LNCaP clone FGC (cell line): Measurements from ENCODE around the gene CERKL.

Experiments used
- DNase-seq: peaks from one replicate; pipeline ENCODE4 v3.0.0-alpha.2; 2011; ENCODE audit warnings: low read depth
- H3K4me3 ChIP-seq: 2 replicates; pipeline ENCODE4 v1.5.1; 2011; ENCODE audit warnings: mild to moderate bottlenecking, low read depth, low read length, control low read depth
- TF ChIP-seq, protein P1 (sequence below): IDR thresholded peaks from 2 replicates; pipeline ENCODE4 v1.5.1; 2012; ENCODE audit warnings: mild to moderate bottlenecking; ENCODE audit not compliant: control insufficient read depth, insufficient read depth; ENCODE audit errors: extremely low read depth

Gene CERKL

DNA sequence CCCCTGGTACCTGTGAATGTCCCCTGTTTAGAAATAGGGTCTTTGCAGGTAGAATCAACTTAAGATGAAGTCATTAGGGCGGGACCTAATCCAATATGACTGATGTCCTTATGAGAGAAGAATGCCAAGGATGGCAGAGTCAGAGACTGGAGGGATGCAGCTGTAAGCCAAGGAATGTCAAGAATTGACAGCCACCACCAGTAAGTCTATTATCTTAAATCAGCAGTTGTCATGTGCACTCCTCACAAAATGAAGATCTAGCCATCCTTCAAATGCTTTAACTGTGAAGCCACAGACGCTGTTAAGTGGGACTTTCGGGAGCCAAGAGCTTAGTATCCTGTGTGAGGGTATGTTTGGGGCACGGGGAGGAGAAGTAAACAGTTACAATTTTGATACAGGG, 116.5 kb downstream of the CERKL start:
- no peak for DNase-seq
- no peak overlapping the region for H3K4me3 ChIP-seq
- TF ChIP-seq, protein P1, sequence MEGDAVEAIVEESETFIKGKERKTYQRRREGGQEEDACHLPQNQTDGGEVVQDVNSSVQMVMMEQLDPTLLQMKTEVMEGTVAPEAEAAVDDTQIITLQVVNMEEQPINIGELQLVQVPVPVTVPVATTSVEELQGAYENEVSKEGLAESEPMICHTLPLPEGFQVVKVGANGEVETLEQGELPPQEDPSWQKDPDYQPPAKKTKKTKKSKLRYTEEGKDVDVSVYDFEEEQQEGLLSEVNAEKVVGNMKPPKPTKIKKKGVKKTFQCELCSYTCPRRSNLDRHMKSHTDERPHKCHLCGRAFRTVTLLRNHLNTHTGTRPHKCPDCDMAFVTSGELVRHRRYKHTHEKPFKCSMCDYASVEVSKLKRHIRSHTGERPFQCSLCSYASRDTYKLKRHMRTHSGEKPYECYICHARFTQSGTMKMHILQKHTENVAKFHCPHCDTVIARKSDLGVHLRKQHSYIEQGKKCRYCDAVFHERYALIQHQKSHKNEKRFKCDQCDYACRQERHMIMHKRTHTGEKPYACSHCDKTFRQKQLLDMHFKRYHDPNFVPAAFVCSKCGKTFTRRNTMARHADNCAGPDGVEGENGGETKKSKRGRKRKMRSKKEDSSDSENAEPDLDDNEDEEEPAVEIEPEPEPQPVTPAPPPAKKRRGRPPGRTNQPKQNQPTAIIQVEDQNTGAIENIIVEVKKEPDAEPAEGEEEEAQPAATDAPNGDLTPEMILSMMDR: no peak

GRCh38 chr2:181536730-181537129, 120.2 kb downstream of the CERKL start:
- no peak for DNase-seq
- TF ChIP-seq, protein P1: no peak
- H3K4me3 ChIP-seq: no peak overlapping the region

- TF ChIP-seq, protein P1: no peak
- no peak for DNase-seq
- no peak overlapping the region for H3K4me3 ChIP-seq
Observed at GRCh38 chr2:181528441-181528840, 128.5 kb downstream of the CERKL start.

DNA sequence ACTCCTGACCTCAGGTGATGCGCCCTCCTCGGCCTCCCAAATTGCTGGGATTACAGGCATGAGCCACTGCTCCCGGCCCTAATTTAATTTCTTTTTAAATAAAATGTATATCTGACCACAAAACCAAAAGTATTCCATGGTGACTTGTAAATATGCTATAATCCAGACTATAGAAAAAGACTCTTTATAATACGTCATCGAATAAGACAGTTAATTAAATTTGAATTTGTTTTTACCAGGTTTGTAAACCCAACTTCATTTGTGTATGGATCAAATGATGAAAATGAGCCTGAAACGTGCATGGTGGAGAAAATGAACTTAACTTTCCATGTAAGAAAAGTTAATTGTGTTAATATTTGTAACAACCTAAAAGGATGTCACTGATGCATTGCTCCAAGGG, 129.8 kb downstream of the CERKL start:
- no peak for DNase-seq
- TF ChIP-seq, protein P1: no peak
- no peak overlapping the region for H3K4me3 ChIP-seq

- TF ChIP-seq, protein P1: no peak
- DNase-seq: no peak
- no peak overlapping the region for H3K4me3 ChIP-seq
Observed at GRCh38 chr2:181526014-181526413, 130.9 kb downstream of the CERKL start.

- DNase-seq: no peak
- TF ChIP-seq, protein P1: no peak
Observed at GRCh38 chr2:181523756-181524155, 133.1 kb downstream of the CERKL start.

DNA sequence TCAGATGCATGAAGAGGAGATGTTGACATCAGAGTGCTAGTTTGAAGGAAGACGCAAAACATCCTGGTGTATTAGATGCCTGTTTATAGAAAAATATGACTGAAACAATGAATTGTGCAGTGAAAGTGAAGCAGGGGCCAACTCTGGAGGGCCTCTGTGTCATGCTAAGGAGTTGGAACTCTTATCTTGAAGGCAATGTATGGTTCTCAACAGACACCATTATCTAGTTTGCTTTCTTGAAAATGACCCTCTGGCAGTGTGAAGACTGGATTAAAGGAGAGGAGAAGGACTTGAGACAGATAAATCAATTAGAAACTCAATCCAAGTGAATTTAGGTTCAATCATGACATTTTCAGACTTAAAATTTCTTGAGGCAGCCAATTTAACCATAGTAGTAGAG, 136.7 kb downstream of the CERKL start:
- TF ChIP-seq, protein P1: no peak
- no peak for DNase-seq
- no peak overlapping the region for H3K4me3 ChIP-seq

More at GRCh38 chr2:181523756-181524155, 133.1 kb downstream of the CERKL start:
- no peak overlapping the region for H3K4me3 ChIP-seq
